H1 (cell line): ENCODE measurements around the gene CALD1. TPM values are rescaled to one million over a fixed set of nuclear protein-coding genes. Genes with fewer than 3 reads are reported as not detected.

ENCODE experiments used
- CTCF ChIA-PET: fragments of 300-600 bp; sonication (Branson Sonifier 250); formaldehyde crosslinking; loops from one replicate; lab custom pipeline; 2021; ENCODE audit not compliant: partially characterized antibody; lab: Charles Lee
- POLR2A ChIA-PET: fragments of 300-600 bp; sonication (Branson Sonifier 250); formaldehyde crosslinking; loops from one replicate; lab custom pipeline; 2021; ENCODE audit warnings: inconsistent platforms; ENCODE audit not compliant: partially characterized antibody; lab: Charles Lee
- DNase-seq, 2 experiments: peaks; one replicate each; pipeline versions ENCODE4 v3.0.0 to v3.0.0-alpha.2; 2010 to 2022; ENCODE audit warnings: low spot score in 2 of 2, low read depth in 1 of 2, mixed read lengths in 1 of 2
- FAIRE-seq: peaks from 2 replicates; lab custom pipeline; 2011; peaks lifted over from hg19 to GRCh38; lab: Jason Lieb, UNC
- H2AFZ ChIP-seq: 2 replicates; pipeline ENCODE4 v1.8.1; 2012; ENCODE audit warnings: low read length, inconsistent platforms
- H2AK5ac ChIP-seq: 2 replicates; pipeline ENCODE4 v1.6.1; 2013; ENCODE audit warnings: low read depth, low read length
- H2BK120ac ChIP-seq: replicated peaks from 2 replicates; pipeline ENCODE3; 2013; ENCODE audit warnings: low read depth, low read length, inconsistent platforms
- H2BK12ac ChIP-seq: 2 replicates; pipeline ENCODE4 v1.6.1; 2013; ENCODE audit warnings: low read depth, low read length
- H2BK15ac ChIP-seq: 2 replicates; pipeline ENCODE4 v1.6.1; 2013; ENCODE audit warnings: low read length
- H2BK20ac ChIP-seq: 2 replicates; pipeline ENCODE4 v1.6.1; 2013; ENCODE audit warnings: low read length
- H2BK5ac ChIP-seq: 2 replicates; pipeline ENCODE4 v1.6.1; 2013; ENCODE audit warnings: low read depth, low read length
- H3K14ac ChIP-seq: 2 replicates; pipeline ENCODE4 v1.6.1; 2013; ENCODE audit warnings: inconsistent platforms; ENCODE audit not compliant: insufficient read length
- H3K18ac ChIP-seq: 2 replicates; pipeline ENCODE4 v1.6.1; 2013; ENCODE audit warnings: low read length; ENCODE audit errors: extremely low read depth
- H3K23ac ChIP-seq: 2 replicates; pipeline ENCODE4 v1.6.1; 2013; ENCODE audit warnings: inconsistent platforms; ENCODE audit not compliant: insufficient read length
- H3K23me2 ChIP-seq: 2 replicates; pipeline ENCODE4 v1.6.1; 2013; ENCODE audit warnings: low read depth, low read length
- H3K27ac ChIP-seq: 2 replicates; pipeline ENCODE4 v1.6.1; 2011; ENCODE audit warnings: low read depth, low read length, inconsistent platforms
- H3K27me3 ChIP-seq, 4 experiments: replicated peaks in 1 of 4; 1 replicate in 1 of 4; 2 replicates in 3 of 4; pipeline versions ENCODE4 v1.6.1 to v1.8.1; 2011 to 2013; ENCODE audit warnings: low read length in 3 of 4, mild to moderate bottlenecking in 3 of 4, inconsistent platforms in 2 of 4, mixed read lengths in 2 of 4, moderate library complexity in 1 of 4; ENCODE audit not compliant: control insufficient read depth in 3 of 4, insufficient read depth in 3 of 4; ENCODE audit errors: extremely low read depth in 1 of 4
- H3K36me3 ChIP-seq, 4 experiments: 2 replicates each; pipeline versions ENCODE4 v1.6.1 to v1.8.1; 2011 to 2013; ENCODE audit warnings: mild to moderate bottlenecking in 4 of 4, low read length in 3 of 4, moderate library complexity in 2 of 4, control low read depth in 1 of 4, inconsistent platforms in 1 of 4; ENCODE audit not compliant: insufficient read depth in 4 of 4, control insufficient read depth in 2 of 4
- H3K4ac ChIP-seq: replicated peaks from 2 replicates; pipeline ENCODE3; 2013; ENCODE audit warnings: low read length, low read depth, mixed read lengths, inconsistent platforms; ENCODE audit not compliant: insufficient read length
- H3K4me1 ChIP-seq, 4 experiments: replicated peaks in 1 of 4; 1 replicate in 1 of 4; 2 replicates in 3 of 4; pipeline versions ENCODE4 v1.6.1 to v1.8.1; 2011 to 2013; ENCODE audit warnings: low read length in 3 of 4, inconsistent platforms in 2 of 4, mixed read lengths in 1 of 4; ENCODE audit not compliant: insufficient read depth in 4 of 4, control insufficient read depth in 3 of 4
- H3K4me2 ChIP-seq, 2 experiments: 2 replicates each; pipeline versions ENCODE4 v1.6.1 to v1.8.1; 2011 to 2013; ENCODE audit warnings: low read depth in 2 of 2, low read length in 2 of 2, control low read depth in 1 of 2, inconsistent platforms in 1 of 2, mild to moderate bottlenecking in 1 of 2; ENCODE audit not compliant: insufficient read depth in 1 of 2
- H3K4me3 ChIP-seq, 4 experiments: fragments of 200-600, 300-600 bp in 1 of 4; sonication (generic), shearing (Covaris generic), sonication (Bioruptor Twin) in 1 of 4; 2 replicates each; pipeline versions ENCODE4 v1.5.1 to v1.8.1; 2011 to 2016; ENCODE audit warnings: low read length in 4 of 4, low read depth in 3 of 4, control low read depth in 2 of 4, inconsistent platforms in 2 of 4, mild to moderate bottlenecking in 2 of 4, mixed read lengths in 1 of 4, moderate library complexity in 1 of 4; ENCODE audit not compliant: insufficient read depth in 2 of 4; ENCODE audit errors: extremely low read depth in 1 of 4
- H3K56ac ChIP-seq: replicated peaks from 2 replicates; pipeline ENCODE3; 2013; ENCODE audit warnings: low read depth, mild to moderate bottlenecking, mixed read lengths, low read length, inconsistent platforms; ENCODE audit not compliant: insufficient read length
- H3K79me1 ChIP-seq: 2 replicates; pipeline ENCODE4 v1.6.1; 2013; ENCODE audit warnings: low read depth, low read length, control low read depth
- H3K79me2 ChIP-seq, 2 experiments: 2 replicates each; pipeline versions ENCODE4 v1.6.1 to v1.8.1; 2012 to 2013; ENCODE audit warnings: low read length in 2 of 2, mild to moderate bottlenecking in 2 of 2, inconsistent platforms in 1 of 2; ENCODE audit not compliant: insufficient read depth in 2 of 2, control insufficient read depth in 1 of 2
- H3K9ac ChIP-seq, 4 experiments: replicated peaks in 1 of 4; 1 replicate in 1 of 4; 2 replicates in 3 of 4; pipeline versions ENCODE4 v1.6.1 to v1.8.1; 2011 to 2013; ENCODE audit warnings: low read depth in 3 of 4, low read length in 3 of 4, control low read depth in 2 of 4, mild to moderate bottlenecking in 2 of 4, moderate library complexity in 2 of 4, inconsistent platforms in 1 of 4; ENCODE audit errors: extremely low read depth in 1 of 4
- H3K9me3 ChIP-seq, 2 experiments: 2 replicates each; pipeline versions ENCODE4 v1.6.1 to v1.8.1; 2012 to 2013; ENCODE audit warnings: mild to moderate bottlenecking in 2 of 2, moderate library complexity in 2 of 2, control low read depth in 1 of 2, inconsistent platforms in 1 of 2, low read depth in 1 of 2, low read length in 1 of 2, mixed read lengths in 1 of 2; ENCODE audit not compliant: insufficient read depth in 2 of 2
- H4K20me1 ChIP-seq, 2 experiments: replicated peaks in 1 of 2; 2 replicates each; pipeline versions ENCODE3 to v1.8.1; 2011 to 2013; ENCODE audit warnings: inconsistent platforms in 2 of 2, low read length in 2 of 2, mild to moderate bottlenecking in 1 of 2; ENCODE audit not compliant: insufficient read depth in 2 of 2, control insufficient read depth in 1 of 2
- H4K5ac ChIP-seq: 2 replicates; pipeline ENCODE4 v1.6.1; 2013; ENCODE audit warnings: low read length, low read depth, mixed read lengths, inconsistent platforms; ENCODE audit not compliant: insufficient read length
- H4K8ac ChIP-seq: 2 replicates; pipeline ENCODE4 v1.8.0; 2013; ENCODE audit warnings: mild to moderate bottlenecking, moderate library complexity, low read length, inconsistent platforms; ENCODE audit not compliant: insufficient read depth; ENCODE audit errors: extremely low read depth
- H4K91ac ChIP-seq: replicated peaks from 2 replicates; pipeline ENCODE3; 2013; ENCODE audit warnings: low read length, mixed read lengths, inconsistent platforms; ENCODE audit not compliant: insufficient read length
- POLR2A ChIP-seq, 2 experiments: IDR thresholded peaks; 1 replicate in 1 of 2; 2 replicates in 1 of 2; pipeline ENCODE4 v1.6.1; 2011; ENCODE audit warnings: low read depth in 2 of 2, low read length in 2 of 2, mild to moderate bottlenecking in 2 of 2; ENCODE audit errors: control extremely low read depth in 1 of 2
- SP1 ChIP-seq: IDR thresholded peaks from 2 replicates; pipeline ENCODE4 v1.6.1; 2011; ENCODE audit warnings: low read depth, low read length
- WGBS, 2 experiments: shearing (Covaris generic) in 1 of 2; methylation state at CpG; one replicate each; pipeline versions ENCODE4 v1.1.6 to v1.1.7; 2013 to 2015; ENCODE audit warnings: low lambda C conversion rate in 2 of 2, mixed read lengths in 2 of 2, inconsistent platforms in 1 of 2, low coverage in 1 of 2, missing lambda C conversion rate in 1 of 2; ENCODE audit not compliant: insufficient replicate concordance in 2 of 2, insufficient coverage in 1 of 2, insufficient read length in 1 of 2; ENCODE audit errors: extremely low coverage in 1 of 2, missing lambda C conversion rate in 1 of 2; 5-methylcytosine and 5-hydroxymethylcytosine counted together
- polyA plus RNA-seq, 7 experiments: library from polyadenylated mRNA; depleted of rRNA in 3 of 7; stranded (reverse) in 5 of 7; unstranded in 2 of 7; fragments of >200 nt in 5 of 7; fragments of 200-250 nt in 2 of 7; gene quantifications; 1 replicate in 5 of 7; 2 replicates in 1 of 7; 4 replicates in 1 of 7; pipeline versions ENCODE4 v1.2.1 to v1.2.3, GENCODE V29; 2011 to 2013; ENCODE audit warnings: missing spikeins in 2 of 7, mixed read lengths in 2 of 7
- total RNA-seq: library from RNA; stranded (reverse); fragmentation: NEBNext Ultra II Directional; extraction: Animal tissue kit (Norgen Biotek cat#: 25700); gene quantifications from 2 replicates; pipeline ENCODE4 v1.2.1, GENCODE V29; 2021

Gene CALD1
- total and polyA plus RNA-seq, 2 of the 8 experiments (the other 6 are each of a cell fraction or from before 2014, with no cell fraction given) = 34.3 to 177 TPM

- Histone ChIP-seq H4K20me1 (no peaks in the 10 kb centered on the region), H3K27ac (no peak overlapping the region), H3K9me3 (no peaks in the 10 kb centered on the region), H3K14ac (no peak overlapping the region), H3K79me1 (no peaks in the 10 kb centered on the region), H3K79me2 (no peaks in the 10 kb centered on the region), H3K4me1 (peaks cover 0 to 9% (median 7%) of the 10 kb centered on the region in 4 experiments; a peak in 5 of 7 replicates), H2BK12ac (no peak overlapping the region), H2AK5ac (no peak overlapping the region), H3K18ac (no peak overlapping the region), H2BK15ac (no peak overlapping the region), H3K27me3 (peaks cover 0 to 1% (median 0%) of the 10 kb centered on the region in 4 experiments; a peak in 1 of 7 replicates), H3K4ac (no peak overlapping the region), H2AFZ (no peak overlapping the region), H3K4me2 (no peak overlapping the region), H2BK5ac (no peak overlapping the region), H2BK120ac (no peak overlapping the region), H3K4me3 (no peak overlapping the region), H3K23ac (no peak overlapping the region), H3K56ac (no peak overlapping the region), H2BK20ac (no peak overlapping the region), H3K9ac (no peak overlapping the region), H3K23me2 (no peaks in the 10 kb centered on the region), H4K91ac (no peak overlapping the region), H4K5ac (no peak overlapping the region), H3K36me3 (no peaks in the 10 kb centered on the region; a peak in 2 of 8 replicates), H4K8ac (no peak overlapping the region)
- no peak for TF ChIP-seq POLR2A (IDR thresholded peaks at IDR 0.05; ENCODE audit: control extremely low read depth in 1 of 2, low read depth in 2 of 2, low read length in 2 of 2)
- no peak for TF ChIP-seq SP1
- POLR2A ChIA-PET = no interaction called here
- FAIRE-seq (no peak), DNase-seq (no peak)
- CTCF ChIA-PET = interaction anchor here (1.8 kb wide), 1 partner anchor 16 kb away, joined by 4 read pairs; no protein-coding TSS in a partner anchor
- 92% methylated on average over 5 of the region's 5 CpGs; no CpG with 5 or more reads in 1 of the 2 experiments for WGBS, 2 experiments
Measured at GRCh38 chr7:134870156-134870555, 90.7 kb downstream of the CALD1 start.
